IMR-90 (cell line): ENCODE data around the gene TACC2. TPM values are rescaled to one million over a fixed set of nuclear protein-coding genes. Genes with fewer than 3 reads are reported as not detected.

Experiments
- ATAC-seq: fragments of 200-7000 bp; cut with Tn5 transposase; 2 replicates; pipeline ENCODE4 v1.9.1; 2020; ENCODE audit warnings: low read depth, mild to moderate bottlenecking, moderate library complexity
- BruUV-seq: library from RNA; stranded (reverse); fragments of 400-500 nt; replicated peaks from 2 replicates; lab custom pipeline; 2021; lab: Mats Ljungman, UMichigan
- CTCF ChIA-PET: fragments of 300-600 bp; formaldehyde crosslinking; extraction: SDS; loops from one replicate; lab custom pipeline; 2021; ENCODE audit warnings: antibody characterized with exemption; lab: Yijun Ruan, JAX
- POLR2A ChIA-PET: fragments of 300-600 bp; sonication (Branson Sonifier 250); formaldehyde crosslinking; loops from one replicate; lab custom pipeline; 2022; ENCODE audit warnings: antibody characterized with exemption; ENCODE audit not compliant: unreplicated experiment; lab: Charles Lee
- DNase-seq: peaks from one replicate; pipeline ENCODE4 v3.0.0; 2013
- H2AFZ ChIP-seq: replicated peaks from 2 replicates; pipeline ENCODE3; 2013; ENCODE audit warnings: low read length, mild to moderate bottlenecking; ENCODE audit not compliant: poor library complexity
- H2AK5ac ChIP-seq: 2 replicates; pipeline ENCODE4 v1.6.1; 2013; ENCODE audit warnings: low read depth, low read length, inconsistent platforms
- H2AK9ac ChIP-seq: replicated peaks from 2 replicates; pipeline ENCODE3; 2013; ENCODE audit warnings: mild to moderate bottlenecking, low read depth, low read length, moderate library complexity; ENCODE audit not compliant: poor library complexity
- H2BK120ac ChIP-seq: 2 replicates; pipeline ENCODE4 v1.6.1; 2013; ENCODE audit warnings: low read depth, low read length, inconsistent platforms
- H2BK15ac ChIP-seq: 3 replicates; pipeline ENCODE4 v1.6.1; 2013; ENCODE audit warnings: low read depth, low read length, inconsistent platforms
- H2BK20ac ChIP-seq: 2 replicates; pipeline ENCODE4 v1.6.1; 2013; ENCODE audit warnings: low read depth, mild to moderate bottlenecking, inconsistent platforms, low read length, moderate library complexity
- H2BK5ac ChIP-seq: 2 replicates; pipeline ENCODE4 v1.6.1; 2013; ENCODE audit warnings: mild to moderate bottlenecking, low read depth, low read length, inconsistent platforms; ENCODE audit not compliant: poor library complexity, severe bottlenecking
- H3K14ac ChIP-seq: replicated peaks from 2 replicates; pipeline ENCODE4 v1.6.1; 2013; ENCODE audit warnings: low read depth, low read length, inconsistent platforms
- H3K18ac ChIP-seq: 2 replicates; pipeline ENCODE4 v1.6.1; 2013; ENCODE audit warnings: low read depth, low read length, control low read depth
- H3K23ac ChIP-seq: 2 replicates; pipeline ENCODE4 v1.6.1; 2013; ENCODE audit warnings: low read depth, low read length, inconsistent platforms
- H3K27ac ChIP-seq: 2 replicates; pipeline ENCODE4 v1.5.1; 2013; ENCODE audit warnings: mild to moderate bottlenecking, control low read depth, low read length; ENCODE audit not compliant: insufficient read depth
- H3K27me3 ChIP-seq: 2 replicates; pipeline ENCODE4 v1.6.1; 2013; ENCODE audit warnings: low read length; ENCODE audit not compliant: control insufficient read depth, insufficient read depth
- H3K36me3 ChIP-seq: 2 replicates; pipeline ENCODE4 v1.6.1; 2013; ENCODE audit warnings: low read length, mixed read lengths; ENCODE audit not compliant: control insufficient read depth, insufficient read depth
- H3K4ac ChIP-seq: 2 replicates; pipeline ENCODE4 v1.6.1; 2013; ENCODE audit warnings: low read depth, low read length, inconsistent platforms
- H3K4me1 ChIP-seq: 2 replicates; pipeline ENCODE4 v1.6.1; 2013; ENCODE audit warnings: low read length, mixed read lengths; ENCODE audit not compliant: control insufficient read depth, insufficient read depth
- H3K4me2 ChIP-seq: 2 replicates; pipeline ENCODE4 v1.6.1; 2013; ENCODE audit warnings: low read depth, mild to moderate bottlenecking, control low read depth, low read length, moderate library complexity
- H3K4me3 ChIP-seq: 2 replicates; pipeline ENCODE4 v1.5.1; 2013; ENCODE audit warnings: low read depth, mild to moderate bottlenecking, control low read depth, low read length, moderate library complexity; ENCODE audit not compliant: insufficient read depth
- H3K56ac ChIP-seq: 2 replicates; pipeline ENCODE4 v1.6.1; 2013; ENCODE audit warnings: low read length, inconsistent platforms; ENCODE audit not compliant: insufficient read depth; ENCODE audit errors: extremely low read depth
- H3K79me1 ChIP-seq, 2 experiments: 2 replicates each; pipeline ENCODE4 v1.6.1; 2013; ENCODE audit warnings: low read length in 2 of 2, inconsistent platforms in 1 of 2, low read depth in 1 of 2
- H3K9ac ChIP-seq: 2 replicates; pipeline ENCODE4 v1.6.1; 2013; ENCODE audit warnings: low read depth, low read length, control low read depth
- H3K9me1 ChIP-seq: 2 replicates; pipeline ENCODE4 v1.6.1; 2013; ENCODE audit warnings: low read length, inconsistent platforms; ENCODE audit not compliant: insufficient read depth
- H3K9me3 ChIP-seq: 2 replicates; pipeline ENCODE4 v1.6.1; 2013; ENCODE audit warnings: low read length; ENCODE audit not compliant: control insufficient read depth, insufficient read depth
- H4K20me1 ChIP-seq: 2 replicates; pipeline ENCODE4 v1.6.1; 2013; ENCODE audit warnings: low read length, inconsistent platforms; ENCODE audit not compliant: insufficient read depth
- H4K5ac ChIP-seq: 2 replicates; pipeline ENCODE4 v1.6.1; 2013; ENCODE audit warnings: mild to moderate bottlenecking, low read depth, low read length, control low read depth
- H4K8ac ChIP-seq, 2 experiments: 2 replicates each; pipeline ENCODE4 v1.6.1; 2013; ENCODE audit warnings: low read depth in 2 of 2, low read length in 2 of 2, control low read depth in 1 of 2, inconsistent platforms in 1 of 2
- H4K91ac ChIP-seq: 2 replicates; pipeline ENCODE4 v1.6.1; 2013; ENCODE audit warnings: low read depth, low read length, inconsistent platforms; ENCODE audit not compliant: insufficient read depth
- MAFK ChIP-seq: IDR thresholded peaks from 2 replicates; pipeline ENCODE4 v1.6.1; 2012; ENCODE audit warnings: low read depth, low read length, improper control_type of control experiment
- MAZ ChIP-seq: IDR thresholded peaks from 2 replicates; pipeline ENCODE4 v1.6.1; 2012; ENCODE audit warnings: low read depth, mild to moderate bottlenecking, low read length, improper control_type of control experiment, moderate library complexity, borderline replicate concordance
- POLR2A ChIP-seq: IDR thresholded peaks from 2 replicates; pipeline ENCODE4 v1.6.1; 2012; ENCODE audit warnings: mild to moderate bottlenecking, low read depth, low read length
- WGBS, 2 experiments: methylation state at CpG; one replicate each; pipeline versions ENCODE4 v1.1.5 to v1.1.7; 2013; ENCODE audit warnings: missing lambda C conversion rate in 2 of 2; ENCODE audit not compliant: insufficient read length in 1 of 2; ENCODE audit errors: extremely low coverage in 2 of 2; 5-methylcytosine and 5-hydroxymethylcytosine counted together
- dilution Hi-C: fragments of 300-500 bp; cut with HindIII; formaldehyde crosslinking; loops from one replicate; pipeline ENCODE4 v1.14.3; 2018; ENCODE audit warnings: low sequenced_read_pairs; ENCODE audit not compliant: unreplicated experiment
- in situ Hi-C: fragments of 300-500 bp; cut with MboI; formaldehyde crosslinking; loops from 3 replicates; pipeline ENCODE4 v1.14.3; 2019; ENCODE audit warnings: low sequenced_read_pairs, inconsistent platforms, mixed read lengths
- intact Hi-C: fragments of 100-400 bp; cut with micrococcal nuclease; formaldehyde crosslinking; loops from 2 replicates; pipeline ENCODE4 v1.10.0; 2022
- polyA plus RNA-seq, 3 experiments: library from polyadenylated mRNA; depleted of rRNA; stranded (reverse); fragments of >200 nt; gene quantifications; 2 replicates each; pipeline ENCODE4 v1.2.3, GENCODE V29; 2012; ENCODE audit warnings: low replicate concordance in 1 of 3
- total RNA-seq: library from RNA; depleted of rRNA; stranded (reverse); fragments of >200 nt; gene quantifications from 2 replicates; pipeline ENCODE4 v1.2.3, GENCODE V29; 2012
- TF ChIP-seq, protein P1 (sequence below): fragments of 150-350 bp; IDR thresholded peaks from 2 replicates; pipeline ENCODE4 v1.6.1; 2016; ENCODE audit warnings: low read depth, mild to moderate bottlenecking, low read length, moderate library complexity, borderline replicate concordance

TACC2 gene
- total and polyA plus RNA-seq, 2 of the 4 experiments (the other 2 are of a cell fraction): 2.9 to 15.4 TPM

DNA sequence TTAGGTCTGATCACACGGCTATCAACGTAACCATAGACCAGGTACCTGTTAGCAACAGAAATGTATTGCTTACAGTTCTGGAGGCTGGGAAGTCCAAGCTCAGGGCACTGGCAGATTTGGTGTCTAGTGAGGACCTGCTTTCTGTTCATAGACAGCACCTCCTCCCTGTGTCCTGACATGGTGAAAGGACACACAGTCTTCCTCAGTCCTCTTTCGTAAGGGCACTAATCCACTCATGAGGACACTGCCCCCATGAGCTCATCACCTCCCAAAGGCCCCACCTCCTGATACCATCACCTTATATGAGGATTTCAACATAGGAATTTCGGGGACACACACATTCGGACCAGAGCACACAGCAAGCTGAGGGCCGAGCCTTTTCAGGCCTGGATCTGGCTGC, 210.7 kb downstream of the TACC2 start:
- Histone ChIP-seq H4K5ac (no peak overlapping the region), H4K8ac (no peak overlapping the region), H4K91ac (no peak overlapping the region), H3K9me1 (no peaks in the 10 kb centered on the region), H2BK5ac (no peak overlapping the region), H3K4me1 (no peaks in the 10 kb centered on the region), H2BK15ac (no peak overlapping the region), H3K4me3 (no peak overlapping the region), H2AFZ (no peak overlapping the region), H3K4ac (no peak overlapping the region), H2BK120ac (no peak overlapping the region), H3K9me3 (no peaks in the 10 kb centered on the region), H3K9ac (no peak overlapping the region), H2AK9ac (no peak overlapping the region), H2BK20ac (no peak overlapping the region), H3K4me2 (no peak overlapping the region), H3K27me3 (no peaks in the 10 kb centered on the region), H3K79me1 (peaks cover 0 to 12% of the 10 kb centered on the region in 2 experiments; a peak in 1 of 4 replicates), H3K23ac (no peak overlapping the region), H3K56ac (no peak overlapping the region), H3K18ac (no peak overlapping the region), H4K20me1 (no peaks in the 10 kb centered on the region), H3K36me3 (peaks cover 9% of the 10 kb centered on the region), H3K27ac (no peak overlapping the region), H3K14ac (no peak overlapping the region), H2AK5ac (no peak overlapping the region; the same call in 1 of the 2 replicates)
- ATAC-seq: no peak
- no peak for DNase-seq
- WGBS, 2 experiments: 83% methylated on average over 1 of the region's 6 CpGs; no CpG with 5 or more reads in 1 of the 2 experiments
- in situ Hi-C loops (no loop called here), intact Hi-C loops (no loop called here), dilution Hi-C loops (no loop called here)
- TF ChIP-seq POLR2A: no peak
- TF ChIP-seq, protein P1, sequence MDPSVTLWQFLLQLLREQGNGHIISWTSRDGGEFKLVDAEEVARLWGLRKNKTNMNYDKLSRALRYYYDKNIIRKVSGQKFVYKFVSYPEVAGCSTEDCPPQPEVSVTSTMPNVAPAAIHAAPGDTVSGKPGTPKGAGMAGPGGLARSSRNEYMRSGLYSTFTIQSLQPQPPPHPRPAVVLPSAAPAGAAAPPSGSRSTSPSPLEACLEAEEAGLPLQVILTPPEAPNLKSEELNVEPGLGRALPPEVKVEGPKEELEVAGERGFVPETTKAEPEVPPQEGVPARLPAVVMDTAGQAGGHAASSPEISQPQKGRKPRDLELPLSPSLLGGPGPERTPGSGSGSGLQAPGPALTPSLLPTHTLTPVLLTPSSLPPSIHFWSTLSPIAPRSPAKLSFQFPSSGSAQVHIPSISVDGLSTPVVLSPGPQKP: no peak
- no peak for TF ChIP-seq MAZ
- no peak for TF ChIP-seq MAFK
- ChIA-PET CTCF (no interaction called here), POLR2A (no interaction called here)
- no TSS peak for BruUV-seq
